22Rv1 (cell line): ENCODE measurements around the gene ASF1B.

ENCODE experiments used
- H3K27ac ChIP-seq: fragments of 450-650 bp; 2 replicates; pipeline ENCODE4 v1.5.1; 2017
- CTCF ChIP-seq: fragments of 450-650 bp; IDR thresholded peaks from 2 replicates; pipeline ENCODE4 v1.5.1; 2017; ENCODE audit warnings: mild to moderate bottlenecking
- ZFX ChIP-seq: fragments of 450-650 bp; IDR thresholded peaks from 2 replicates; pipeline ENCODE4 v1.6.1; 2017; ENCODE audit warnings: antibody characterized with exemption, borderline replicate concordance

ASF1B gene

GRCh38 chr19:14175351-14175792, 39.0 kb upstream of the ASF1B start:
- TF ChIP-seq ZFX (no peak), CTCF (no peak)
- H3K27ac ChIP-seq: no peak overlapping the region

GRCh38 chr19:14174883-14175282, 38.5 kb upstream of the ASF1B start:
- H3K27ac ChIP-seq: no peak overlapping the region
- no peak for TF ChIP-seq CTCF
- no peak for TF ChIP-seq ZFX

- no peak for TF ChIP-seq CTCF
- TF ChIP-seq ZFX: no peak
Observed at GRCh38 chr19:14168993-14169392, 32.6 kb upstream of the ASF1B start.

GRCh38 chr19:14168259-14168972, 32.0 kb upstream of the ASF1B start:
- TF ChIP-seq ZFX (no peak), CTCF (no peak)
- H3K27ac ChIP-seq: no peak overlapping the region

More at GRCh38 chr19:14168993-14169392, 32.6 kb upstream of the ASF1B start:
- H3K27ac ChIP-seq: no peak overlapping the region

GRCh38 chr19:14167576-14168138, 31.3 kb upstream of the ASF1B start:
- no peak overlapping the region for H3K27ac ChIP-seq
- TF ChIP-seq ZFX (no peak), CTCF (no peak)

- H3K27ac ChIP-seq: no peak overlapping the region
- no peak for TF ChIP-seq CTCF
- no peak for TF ChIP-seq ZFX
Observed at GRCh38 chr19:14166999-14167575, 30.7 kb upstream of the ASF1B start.
